Muscle of leg (tissue), 9 donors: Measurements from ENCODE around the gene GAMT. TPM values are rescaled to one million over a fixed set of nuclear protein-coding genes. Genes with fewer than 3 reads are reported as not detected.

Source experiments
- polyA plus RNA-seq, 8 donors: library from polyadenylated mRNA; unstranded; fragments of 120-200 nt; gene quantifications; one replicate each; pipeline versions ENCODE4 v1.2.1 to v1.2.3, GENCODE V29; 2013; ENCODE audit warnings: inconsistent platforms in 1 of 8, low replicate concordance in 1 of 8; ENCODE audit not compliant: insufficient read length in 8 of 8, insufficient read depth in 1 of 8
- total RNA-seq: library from RNA; stranded (reverse); fragments of 120-200 nt; gene quantifications from one replicate; pipeline ENCODE4 v1.2.4, GENCODE V29; 2013

Gene GAMT
- total and polyA plus RNA-seq, 9 donors = 115 to 232 (median 199) TPM

Other genes with a start within 250 kb of the GAMT start
- gene SBNO2, start 227.3 kb downstream of the GAMT start, total RNA-seq = 7.4 TPM
- gene SBNO2, start 227.3 kb downstream of the GAMT start, polyA plus RNA-seq = 10 to 100 TPM in 6 of 8 donors, 1 to 10 TPM in 2; 8.8 to 16.7 (median 12.4) TPM
- gene STK11, start 195.8 kb downstream of the GAMT start, total RNA-seq = 46.9 TPM
- 10 to 100 TPM; 45.3 to 59.1 (median 56.8) TPM for gene STK11, start 195.8 kb downstream of the GAMT start, polyA plus RNA-seq
- 0.84 TPM for gene CBARP, start 163.5 kb downstream of the GAMT start, total RNA-seq
- 1 to 10 TPM; 1.1 to 2.9 (median 1.9) TPM for gene CBARP, start 163.5 kb downstream of the GAMT start, polyA plus RNA-seq
- 99.2 TPM for gene ATP5F1D, start 159.8 kb downstream of the GAMT start, total RNA-seq
- 100 to 1,000 TPM; 134 to 211 (median 166) TPM for gene ATP5F1D, start 159.8 kb downstream of the GAMT start, polyA plus RNA-seq
- gene MIDN, start 153.0 kb downstream of the GAMT start, total RNA-seq = 9.2 TPM
- 10 to 100 TPM; 27.8 to 54.7 (median 41.0) TPM for gene MIDN, start 153.0 kb downstream of the GAMT start, polyA plus RNA-seq
- 402 TPM for gene CIRBP, start 132.2 kb downstream of the GAMT start, total RNA-seq
- 100 to 1,000 TPM; 505 to 613 (median 556) TPM for gene CIRBP, start 132.2 kb downstream of the GAMT start, polyA plus RNA-seq
- 14.0 TPM for gene FAM174C, start 126.0 kb downstream of the GAMT start, total RNA-seq
- 10 to 100 TPM; 11.6 to 17.8 (median 15.1) TPM for gene FAM174C, start 126.0 kb downstream of the GAMT start, polyA plus RNA-seq
- gene EFNA2, start 115.7 kb downstream of the GAMT start, total RNA-seq = 1.1 TPM
- gene EFNA2, start 115.7 kb downstream of the GAMT start, polyA plus RNA-seq = 1 to 10 TPM in 7 of 8 donors, under 1 TPM in 1; 0.42 to 4.5 (median 2.5) TPM
- 73.5 TPM for gene NDUFS7, start 17.6 kb downstream of the GAMT start, total RNA-seq
- gene NDUFS7, start 17.6 kb downstream of the GAMT start, polyA plus RNA-seq = 100 to 1,000 TPM in 1 of 8 donors, 10 to 100 TPM in 7; 67.7 to 106 (median 89.7) TPM
- gene DAZAP1, start 6.0 kb upstream of the GAMT start, total RNA-seq = 41.0 TPM
- 10 to 100 TPM; 61.0 to 80.2 (median 69.6) TPM for gene DAZAP1, start 6.0 kb upstream of the GAMT start, polyA plus RNA-seq
- 973 TPM for gene RPS15, start 36.9 kb upstream of the GAMT start, total RNA-seq
- 1,000 to 10,000 TPM; 1,073 to 1,562 (median 1,234) TPM for gene RPS15, start 36.9 kb upstream of the GAMT start, polyA plus RNA-seq
- gene APC2, start 48.6 kb upstream of the GAMT start, total RNA-seq = 0.40 TPM
- 1 to 10 TPM in 6 of 8 donors, under 1 TPM in 2; 0.87 to 1.3 (median 1.1) TPM for gene APC2, start 48.6 kb upstream of the GAMT start, polyA plus RNA-seq
- gene C19orf25, start 77.7 kb upstream of the GAMT start, total RNA-seq = 21.2 TPM
- 10 to 100 TPM; 17.5 to 23.9 (median 20.5) TPM for gene C19orf25, start 77.7 kb upstream of the GAMT start, polyA plus RNA-seq
- gene PCSK4, start 88.8 kb upstream of the GAMT start, total RNA-seq = 0.84 TPM
- 1 to 10 TPM in 4 of 8 donors, under 1 TPM in 4; 0.76 to 3.1 (median 1.2) TPM for gene PCSK4, start 88.8 kb upstream of the GAMT start, polyA plus RNA-seq
- 0.58 TPM for gene REEP6, start 89.6 kb upstream of the GAMT start, total RNA-seq
- gene REEP6, start 89.6 kb upstream of the GAMT start, polyA plus RNA-seq = 10 to 100 TPM in 1 of 8 donors, 1 to 10 TPM in 7; 1.5 to 11.9 (median 2.0) TPM
- gene ADAMTSL5, start 111.5 kb upstream of the GAMT start, total RNA-seq = 4.8 TPM
- gene ADAMTSL5, start 111.5 kb upstream of the GAMT start, polyA plus RNA-seq = 10 to 100 TPM in 5 of 8 donors, 1 to 10 TPM in 3; 7.2 to 17.4 (median 11.7) TPM
- 0.13 TPM for gene PLK5, start 122.5 kb upstream of the GAMT start, total RNA-seq
- gene PLK5, start 122.5 kb upstream of the GAMT start, polyA plus RNA-seq = 1 to 10 TPM in 1 of 8 donors, under 1 TPM in 7; 0.08 to 1.9 (median 0.31) TPM
- 30.1 TPM for gene MEX3D, start 166.8 kb upstream of the GAMT start, total RNA-seq
- gene MEX3D, start 166.8 kb upstream of the GAMT start, polyA plus RNA-seq = 10 to 100 TPM; 23.8 to 40.3 (median 31.9) TPM
- gene MBD3, start 191.3 kb upstream of the GAMT start, total RNA-seq = 58.6 TPM
- gene MBD3, start 191.3 kb upstream of the GAMT start, polyA plus RNA-seq = 10 to 100 TPM; 57.2 to 73.5 (median 70.5) TPM
- 211 TPM for gene UQCR11, start 203.9 kb upstream of the GAMT start, total RNA-seq
- 100 to 1,000 TPM in 7 of 8 donors, 10 to 100 TPM in 1; 95.4 to 159 (median 126) TPM for gene UQCR11, start 203.9 kb upstream of the GAMT start, polyA plus RNA-seq